Gastroesophageal sphincter (tissue), 3 donors: Measurements from ENCODE around the gene SPRYD3.

ENCODE experiments used
- CTCF ChIP-seq, 4 experiments: fragments of 200-600 bp in 2 of 4; fragments of 450-650 bp in 2 of 4; sonication (generic) in 1 of 4; IDR thresholded peaks; one replicate each; pipeline ENCODE4 v1.5.1; 2017 to 2019; ENCODE audit warnings: antibody characterized with exemption in 4 of 4, mild to moderate bottlenecking in 2 of 4, moderate library complexity in 2 of 4
- POLR2A ChIP-seq, 2 donors: fragments of 450-650 bp; IDR thresholded peaks; one replicate each; pipeline ENCODE4 v1.6.1; 2017; ENCODE audit warnings: antibody characterized with exemption in 2 of 2, mild to moderate bottlenecking in 2 of 2, moderate library complexity in 1 of 2

DNA sequence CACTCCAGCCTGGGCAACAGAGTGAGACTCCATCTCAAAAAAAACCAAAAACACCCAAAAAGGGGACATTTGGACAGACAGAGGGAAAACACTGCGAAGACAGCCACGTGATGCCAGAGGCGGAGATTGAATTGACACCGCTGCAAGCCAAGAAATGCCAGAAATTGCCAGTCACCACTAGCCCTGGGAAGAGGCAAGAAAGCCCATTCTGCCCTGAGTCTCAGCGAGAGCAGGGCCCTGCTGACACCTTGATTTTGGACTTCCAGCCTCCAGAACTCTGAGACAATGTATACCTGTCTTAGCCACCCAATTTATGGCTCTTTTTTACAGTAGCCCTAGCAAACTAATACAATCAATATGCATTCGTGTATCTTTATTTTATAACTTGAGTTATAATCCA lies 10.9 kb upstream of the SPRYD3 start:
- TF ChIP-seq CTCF (IDR thresholded peaks at IDR 0.05) (no peak), POLR2A (IDR thresholded peaks at IDR 0.05) (no peak)
